ENCODE measurements around the gene KRTAP5-11.
"Not testable (repeated sequence)": the region's sequence is repeated elsewhere in the genome, so short reads cannot be mapped to it uniquely, and the experiment has no call there.

Gene KRTAP5-11

GRCh38 chr11:71543866-71544265 is 38.8 kb downstream of the KRTAP5-11 start:
- TF ChIP-seq CTCF (conservative IDR thresholded peaks at IDR 0.05) (no peak), ZFX (IDR thresholded peaks at IDR 0.05) (no peak)

GRCh38 chr11:71542879-71543777 is 39.5 kb downstream of the KRTAP5-11 start:
- TF ChIP-seq ZFX (IDR thresholded peaks at IDR 0.05) (no peak), CTCF (conservative IDR thresholded peaks at IDR 0.05) (no peak)
- no peak overlapping the region for H3K27ac ChIP-seq

More at GRCh38 chr11:71543866-71544265, 38.8 kb downstream of the KRTAP5-11 start:
- no peak overlapping the region for H3K27ac ChIP-seq

- no peak overlapping the region for H3K27ac ChIP-seq
- TF ChIP-seq CTCF (conservative IDR thresholded peaks at IDR 0.05) (no peak), ZFX (IDR thresholded peaks at IDR 0.05) (no peak)
Measured at GRCh38 chr11:71542382-71542781, 40.3 kb downstream of the KRTAP5-11 start.

- H3K27ac ChIP-seq = not testable (repeated sequence)
Measured at GRCh38 chr11:71540521-71541304, 42.0 kb downstream of the KRTAP5-11 start.

- H3K27ac ChIP-seq = not testable (repeated sequence)
Measured at GRCh38 chr11:71539971-71540370, 42.7 kb downstream of the KRTAP5-11 start.

GRCh38 chr11:71539017-71539416 is 43.7 kb downstream of the KRTAP5-11 start:
- TF ChIP-seq CTCF (conservative IDR thresholded peaks at IDR 0.05) = no peak
- TF ChIP-seq ZFX (IDR thresholded peaks at IDR 0.05) = no peak
- H3K27ac ChIP-seq = no peak overlapping the region

- no peak for TF ChIP-seq CTCF (conservative IDR thresholded peaks at IDR 0.05)
- TF ChIP-seq ZFX (IDR thresholded peaks at IDR 0.05) = no peak
- no peak overlapping the region for H3K27ac ChIP-seq
Measured at GRCh38 chr11:71538666-71538990, 44.0 kb downstream of the KRTAP5-11 start.

GRCh38 chr11:71537977-71538665 is 44.6 kb downstream of the KRTAP5-11 start, which contains the start of gene KRTAP5-8:
Gene KRTAP5-8, plus strand, starts transcription at chr11:71538025. Its CDS starts 31 bp downstream, at chr11:71538056.
- H3K27ac ChIP-seq = not testable (repeated sequence)
